NCI-H446 (cell line): Measurements from ENCODE around the gene KMT2E.
"Not testable (repeated sequence)": the region's sequence is repeated elsewhere in the genome, so short reads cannot be mapped to it uniquely, and the experiment has no call there.

Experiments used
- DNase-seq, 2 experiments: peaks; one replicate each; lab custom pipeline; 2025; lab: John Stamatoyannopoulos, UW

The KMT2E gene

DNA sequence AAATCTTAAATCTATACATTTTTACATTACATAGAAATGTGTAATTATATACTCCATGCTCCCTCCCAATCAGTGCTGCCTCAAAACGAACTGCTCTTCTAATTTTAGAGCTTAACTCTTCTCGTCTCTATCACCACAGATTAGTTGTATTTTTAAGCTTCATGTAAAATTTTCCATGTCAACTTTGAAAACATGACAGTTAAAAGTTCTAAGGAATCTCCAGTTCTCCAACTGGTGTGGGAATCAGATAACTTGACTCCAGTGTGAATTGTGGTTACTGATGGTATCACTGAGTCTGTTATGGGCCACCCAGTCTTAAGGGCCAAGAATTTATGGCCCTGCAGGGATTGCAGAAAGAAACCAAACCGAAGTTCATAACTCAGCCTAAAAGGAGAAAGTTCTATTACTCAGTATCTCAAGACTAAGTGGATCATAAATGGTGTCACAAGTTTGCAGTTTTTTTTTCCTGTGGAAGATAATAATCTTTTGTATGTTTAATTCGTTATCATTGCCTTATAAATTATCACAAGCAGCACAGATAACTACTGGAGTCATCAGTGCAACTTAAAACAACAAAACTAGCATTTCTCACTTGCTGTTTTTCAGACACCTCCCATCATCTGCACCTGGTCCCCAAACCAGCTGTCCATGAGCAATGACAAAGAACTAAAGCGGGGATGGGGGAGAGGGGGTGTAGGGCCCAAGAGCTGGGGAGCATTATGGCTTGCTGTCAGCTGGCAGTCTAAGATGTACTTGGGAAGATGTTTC lies 31.5 kb upstream of the KMT2E start:
- no peak for DNase-seq

DNA sequence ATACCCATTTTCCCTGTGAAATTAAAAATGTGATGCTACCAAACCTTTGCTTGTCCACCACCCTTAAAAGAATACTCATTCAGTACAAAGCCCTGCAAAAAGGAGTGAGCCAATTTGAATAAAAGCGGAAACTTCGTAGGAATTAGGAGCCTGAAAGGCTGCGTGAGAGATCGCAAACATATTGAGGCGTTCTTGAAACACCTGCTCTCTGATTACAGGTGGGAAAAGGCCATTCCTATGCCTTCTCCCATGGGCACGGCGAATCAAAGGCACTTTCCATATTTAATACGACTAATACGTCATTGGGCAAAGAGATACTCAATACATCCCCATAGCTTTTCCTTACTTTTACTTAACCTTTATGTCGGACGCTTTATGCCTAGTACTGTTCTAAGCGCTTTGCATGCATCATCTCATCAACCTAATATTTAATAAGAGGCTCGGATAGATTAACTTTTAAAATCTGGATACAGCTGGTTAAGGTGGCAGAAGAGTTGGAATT lies 30.9 kb upstream of the KMT2E start:
- no peak for DNase-seq

DNA sequence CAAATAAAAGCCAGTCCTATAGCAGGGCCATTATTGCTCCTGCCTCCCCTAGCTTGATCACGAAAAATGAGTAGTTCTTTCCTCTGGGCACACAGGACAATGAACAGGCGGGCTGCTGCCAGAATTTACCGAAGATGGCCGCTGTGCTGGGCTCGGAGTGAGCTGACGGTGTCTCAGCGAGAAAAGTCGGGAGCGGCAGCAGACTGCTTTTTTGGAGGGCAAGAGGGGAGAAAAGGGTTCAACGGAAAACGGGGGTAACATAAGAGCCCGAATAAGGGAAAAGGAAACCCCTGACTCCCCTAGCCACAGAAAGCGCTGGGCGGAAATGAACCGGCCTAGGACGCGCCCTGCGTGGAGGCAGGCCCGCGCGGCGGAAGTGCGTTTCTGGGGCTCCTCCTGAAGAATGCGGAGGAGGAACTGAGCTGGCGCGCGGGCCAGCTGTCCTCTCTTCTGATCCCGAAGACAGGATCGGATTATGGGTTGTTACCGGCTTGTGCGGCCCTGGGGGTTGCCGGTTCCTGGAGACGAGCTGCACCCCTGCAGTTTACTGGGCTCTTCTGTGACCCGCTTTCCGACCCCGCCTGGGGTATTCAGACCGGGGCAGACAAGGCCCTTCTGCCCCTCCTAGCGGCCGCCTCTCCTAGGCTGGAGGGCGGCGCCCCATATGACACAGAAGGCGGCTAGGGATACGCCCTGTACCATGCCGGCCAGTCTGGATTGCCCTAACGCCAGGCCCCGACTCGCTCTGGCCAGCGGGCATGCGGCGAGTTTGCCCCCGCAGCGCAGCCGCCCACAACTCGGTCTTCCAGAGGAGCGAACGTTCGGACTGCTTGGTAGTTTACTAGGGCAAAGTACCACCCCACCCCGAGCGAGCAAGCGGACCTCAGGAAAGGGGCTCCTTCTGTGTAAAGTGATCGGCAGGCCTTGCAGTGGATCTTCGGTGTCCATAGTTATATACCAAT lies 30.1 kb upstream of the KMT2E start:
- peak; percentile 70 to 73 for DNase-seq

DNA sequence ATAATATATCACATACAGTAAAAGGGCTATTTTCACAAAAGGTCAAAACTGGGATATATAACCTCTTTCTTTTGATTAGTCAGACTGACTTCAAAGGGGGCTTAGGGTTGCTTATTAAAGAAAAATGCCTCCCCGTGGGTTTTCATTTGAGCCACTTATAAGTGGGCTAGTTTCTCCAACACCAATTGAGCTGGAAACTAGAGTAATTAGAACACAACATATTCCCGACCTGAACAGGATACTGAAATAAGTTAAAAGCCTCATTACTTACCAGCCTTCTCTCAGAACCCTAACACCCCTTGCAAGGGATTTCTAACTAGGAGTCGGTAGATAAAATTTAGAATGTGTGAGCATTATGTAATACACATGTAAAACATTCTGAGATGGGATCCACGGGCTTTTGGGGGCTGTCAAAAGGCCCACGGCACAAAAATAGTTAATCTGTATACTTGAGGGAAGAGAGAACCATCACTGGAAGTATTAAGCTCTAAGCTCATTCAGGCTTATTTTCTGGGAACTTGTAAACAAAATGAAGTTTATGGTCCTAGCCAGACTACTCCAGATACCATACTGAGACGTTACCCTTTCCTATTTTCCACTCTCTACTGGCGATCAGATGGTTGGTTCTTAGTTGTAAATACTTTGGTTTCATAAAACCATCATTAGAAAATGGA lies 29.3 kb upstream of the KMT2E start:
- DNase-seq = no peak

DNA sequence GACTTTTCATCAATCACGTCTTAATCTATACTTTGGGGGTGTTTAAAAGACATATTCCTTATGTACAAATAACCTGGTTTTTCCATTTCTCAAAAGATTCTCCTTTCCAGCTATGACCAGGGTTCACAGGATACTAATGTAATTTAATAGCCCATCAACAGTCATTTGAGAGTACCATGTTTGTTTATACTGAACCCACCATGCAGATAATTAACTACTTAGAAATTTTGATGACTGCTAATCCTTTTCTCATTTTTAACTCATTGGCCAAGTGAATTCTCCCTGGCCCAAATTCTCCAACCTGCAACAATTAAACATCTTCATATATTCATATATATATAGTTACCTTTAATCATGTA lies 28.8 kb upstream of the KMT2E start:
- DNase-seq = no peak

DNA sequence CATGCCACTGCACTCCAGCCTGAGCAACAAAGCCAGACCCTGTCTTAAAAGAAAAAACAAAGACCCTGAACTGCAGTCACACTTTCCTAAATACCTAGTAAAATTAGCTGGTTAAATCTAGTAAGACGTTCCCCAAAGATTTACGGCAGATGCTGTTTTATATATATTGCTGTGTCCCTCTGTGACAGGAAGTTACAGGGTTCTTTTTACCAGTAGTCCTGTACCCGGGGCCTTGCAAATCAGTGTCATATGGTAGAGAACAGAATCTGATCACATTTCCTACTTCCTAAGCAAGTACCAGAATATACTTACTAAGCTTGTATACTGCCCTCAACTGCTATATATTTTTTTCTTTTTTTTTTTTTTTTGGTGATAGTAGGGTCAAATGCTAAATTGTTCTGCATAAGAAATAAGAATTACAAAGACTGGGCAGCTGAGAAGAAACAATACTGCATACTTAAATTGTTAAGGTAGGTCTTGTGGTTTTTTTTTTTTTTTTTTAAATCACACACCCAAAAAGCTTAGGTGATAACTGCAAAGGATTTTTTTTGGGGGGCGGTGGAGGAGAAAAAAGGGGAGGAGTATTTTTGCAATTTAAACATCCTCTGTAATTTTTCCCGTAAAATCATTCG lies 27.3 kb upstream of the KMT2E start:
- DNase-seq = no peak

DNA sequence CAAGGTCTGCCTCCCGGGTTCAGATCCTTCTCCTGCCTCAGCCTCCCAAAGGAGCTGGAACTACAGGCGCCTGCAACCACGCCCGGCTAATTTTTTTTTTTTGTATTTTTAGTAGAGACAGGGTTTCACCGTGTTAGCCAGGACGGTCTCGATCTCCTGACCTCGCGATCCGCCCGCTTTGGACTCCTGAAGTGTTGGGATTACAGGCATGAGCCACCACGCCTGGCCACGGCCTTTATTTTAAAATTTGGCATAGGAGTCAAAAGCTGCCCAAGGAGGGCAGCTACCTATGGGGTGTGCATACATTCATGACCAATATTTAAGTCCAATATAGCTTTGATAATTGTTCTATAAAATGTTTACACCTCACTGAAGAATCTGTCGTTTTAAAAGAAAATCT lies 26.6 kb upstream of the KMT2E start:
- not testable (repeated sequence) for DNase-seq

DNA sequence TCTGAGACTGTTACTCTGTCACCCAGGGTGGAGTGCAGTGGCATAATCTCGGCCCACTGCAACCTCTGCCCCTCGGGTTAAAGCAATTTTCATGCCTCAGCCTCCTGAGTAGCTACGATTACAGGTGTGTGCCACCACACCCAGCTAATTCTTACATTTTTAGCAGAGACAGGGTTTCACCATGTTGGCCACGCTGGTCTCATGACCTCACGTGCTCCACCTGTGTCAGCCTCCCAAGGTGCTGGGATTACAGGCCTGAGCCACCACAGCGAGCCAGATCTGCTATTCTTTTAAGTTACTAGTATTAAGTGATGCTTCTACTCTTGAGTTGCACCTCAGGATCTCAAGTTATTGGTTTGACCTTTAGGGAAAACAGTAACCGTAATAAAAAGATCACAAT lies 23.0 kb upstream of the KMT2E start:
- no peak for DNase-seq

DNA sequence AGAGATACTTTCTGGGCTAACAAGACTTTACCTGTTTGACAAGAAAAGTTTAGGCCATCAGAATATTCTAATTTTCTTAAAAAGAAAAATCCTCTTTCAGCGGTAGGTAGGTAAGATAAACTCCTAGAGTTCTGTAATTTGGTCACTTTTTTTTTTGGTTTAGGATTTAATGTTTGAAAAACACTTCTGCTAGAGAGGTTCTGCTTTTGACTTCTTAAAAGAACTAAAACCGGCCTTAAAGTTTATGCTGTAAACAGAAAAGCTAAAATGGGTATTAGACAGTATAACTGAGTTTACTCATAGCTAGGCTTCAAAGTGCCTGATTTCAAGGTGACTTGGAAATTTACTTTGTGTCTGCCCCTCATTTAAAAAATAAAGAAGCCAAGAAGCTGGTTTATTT lies 21.7 kb upstream of the KMT2E start:
- DNase-seq = no peak

DNA sequence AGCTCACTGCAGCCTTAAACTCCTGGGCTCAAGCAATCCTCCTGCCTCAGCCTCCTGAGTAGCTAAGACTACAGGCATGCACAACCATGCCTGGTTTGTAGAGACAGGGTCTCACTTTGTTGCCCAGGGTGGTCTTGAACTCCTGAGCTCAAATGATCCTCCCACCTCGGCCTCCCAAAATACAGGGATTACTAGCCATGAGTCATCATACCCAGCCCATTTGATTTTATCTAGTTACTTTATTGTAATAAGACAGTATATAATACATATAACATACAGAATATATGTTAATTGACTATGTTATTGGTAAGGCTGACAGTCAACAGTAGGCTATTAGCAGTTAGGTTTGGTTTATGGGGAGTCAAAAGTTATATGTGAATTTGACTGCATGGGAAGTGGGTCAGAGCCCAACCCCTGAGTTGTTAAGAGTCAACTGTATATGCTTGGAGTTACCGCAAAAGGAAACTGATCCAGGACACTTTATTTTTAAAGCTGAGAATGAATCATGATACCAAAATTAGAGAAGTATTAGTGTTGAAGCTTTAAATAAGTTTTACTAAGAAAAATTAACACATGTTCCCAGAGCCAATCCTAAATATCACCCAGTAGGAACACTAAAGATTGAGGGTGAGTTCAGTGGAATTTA lies 20.7 kb upstream of the KMT2E start:
- DNase-seq = no peak

DNA sequence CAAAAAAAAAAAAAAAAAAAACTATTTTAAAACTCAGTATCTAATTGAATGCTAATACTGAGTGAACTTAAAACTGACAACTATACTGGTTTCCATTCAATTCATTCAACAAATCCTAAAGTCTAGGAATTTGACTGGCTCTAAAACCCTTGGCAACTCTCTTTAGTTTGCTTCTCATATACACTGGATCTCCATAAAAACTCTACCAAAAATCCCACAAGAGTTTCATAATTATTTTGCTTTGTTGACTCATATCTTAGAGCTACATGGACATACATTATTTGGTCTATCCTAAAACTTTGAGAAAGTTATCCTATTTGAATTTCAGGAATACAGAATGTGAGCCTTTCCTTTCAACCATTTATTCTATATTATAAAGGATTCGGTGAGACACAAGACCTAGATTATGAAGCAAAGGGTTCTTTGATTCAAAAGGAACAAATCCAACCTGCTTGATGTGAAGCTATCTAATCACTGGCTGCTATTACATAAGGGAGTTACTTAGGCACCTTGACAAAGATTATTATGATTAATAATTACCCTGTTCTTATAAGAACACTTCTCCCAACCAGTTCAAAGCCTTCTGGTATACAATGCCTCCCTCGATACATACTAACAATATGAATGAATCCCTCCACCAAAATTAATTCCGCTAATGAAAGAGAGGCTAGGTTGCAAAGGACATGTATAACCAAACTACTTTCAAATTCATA lies 15.8 kb upstream of the KMT2E start:
- no peak for DNase-seq

DNA sequence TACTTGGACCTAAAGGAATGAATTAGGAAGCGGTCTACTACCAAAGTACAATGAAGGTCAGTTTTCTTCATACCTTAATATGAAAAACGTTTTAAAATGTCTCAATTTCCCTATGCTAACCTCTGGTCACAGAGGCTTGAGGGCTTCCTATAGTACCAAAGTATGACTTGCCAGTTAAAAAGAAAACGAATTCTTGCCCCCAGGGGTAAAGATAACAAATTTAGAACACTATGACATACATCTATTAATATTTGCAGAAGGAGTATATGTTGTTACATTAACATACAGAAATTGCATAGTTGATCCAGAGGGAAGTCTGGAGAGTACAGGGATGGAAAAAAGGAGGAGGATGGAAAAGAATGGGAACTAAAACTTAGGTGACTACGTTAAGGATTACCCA lies 13.8 kb upstream of the KMT2E start:
- DNase-seq = no peak

DNA sequence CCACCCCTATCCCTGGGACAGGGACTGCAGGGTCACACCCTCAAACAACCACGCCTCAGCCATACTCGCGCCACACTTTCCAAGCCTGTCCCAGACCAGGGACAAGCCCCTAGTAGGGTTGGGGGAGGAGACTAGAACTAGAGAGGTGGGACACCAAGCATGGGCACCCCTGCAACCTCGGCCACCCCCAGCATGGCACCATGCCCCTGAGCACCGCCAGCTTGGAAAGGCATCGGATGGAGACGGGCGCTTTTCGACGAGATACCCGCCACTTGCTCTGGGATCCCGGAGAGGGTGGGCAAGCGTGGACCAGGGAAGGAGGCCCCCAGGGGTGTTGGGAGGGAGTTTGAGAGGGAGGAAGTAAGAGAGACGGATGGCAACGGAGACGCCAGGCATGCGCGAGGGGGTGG lies 13.1 kb upstream of the KMT2E start:
- DNase-seq = no peak

DNA sequence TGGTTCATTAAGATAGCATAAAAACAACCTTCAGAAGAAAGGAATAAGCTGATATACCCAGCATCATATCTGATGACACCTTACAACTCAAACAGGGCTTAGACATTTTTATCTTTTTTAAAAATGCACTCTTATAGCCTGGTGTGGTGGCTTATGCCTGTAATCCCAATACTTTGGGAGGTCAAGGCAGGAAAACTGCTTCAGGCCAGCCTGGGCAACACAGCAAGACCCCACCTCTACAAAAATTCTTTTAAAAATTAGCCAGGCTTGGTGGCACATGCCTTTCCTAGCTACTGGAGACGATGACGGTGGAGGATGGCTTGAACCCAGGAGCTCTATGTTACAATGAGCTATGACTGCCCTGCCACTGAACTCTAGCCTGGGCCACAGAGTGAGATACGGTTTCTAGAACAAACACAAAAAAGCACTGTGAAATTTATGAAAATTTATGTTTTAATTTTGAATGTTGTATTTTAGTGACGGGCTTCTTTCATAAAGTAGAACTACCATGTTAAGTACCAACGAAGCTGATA lies 12.3 kb upstream of the KMT2E start:
- no peak for DNase-seq

DNA sequence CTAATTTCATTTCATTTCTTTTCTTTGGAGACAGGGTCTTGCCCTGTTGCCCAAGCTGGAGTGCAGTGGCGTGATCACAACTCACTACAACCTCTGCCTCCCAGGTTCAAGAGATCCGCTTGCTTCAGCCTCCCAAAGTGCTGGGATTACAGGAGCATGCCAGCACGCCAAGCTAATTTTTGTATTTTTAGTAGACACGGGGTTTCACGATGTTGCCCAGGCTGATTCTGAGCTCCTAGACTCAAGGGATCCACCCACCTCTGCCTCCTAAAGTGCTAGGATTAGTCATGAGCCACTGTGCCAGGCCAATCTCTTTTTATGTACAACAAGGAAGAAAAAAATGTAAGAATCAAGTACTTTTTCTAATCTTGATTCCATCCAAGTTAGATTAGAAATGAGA lies 10.7 kb upstream of the KMT2E start:
- DNase-seq = peak in 1 of 2 experiments; percentile 26

DNA sequence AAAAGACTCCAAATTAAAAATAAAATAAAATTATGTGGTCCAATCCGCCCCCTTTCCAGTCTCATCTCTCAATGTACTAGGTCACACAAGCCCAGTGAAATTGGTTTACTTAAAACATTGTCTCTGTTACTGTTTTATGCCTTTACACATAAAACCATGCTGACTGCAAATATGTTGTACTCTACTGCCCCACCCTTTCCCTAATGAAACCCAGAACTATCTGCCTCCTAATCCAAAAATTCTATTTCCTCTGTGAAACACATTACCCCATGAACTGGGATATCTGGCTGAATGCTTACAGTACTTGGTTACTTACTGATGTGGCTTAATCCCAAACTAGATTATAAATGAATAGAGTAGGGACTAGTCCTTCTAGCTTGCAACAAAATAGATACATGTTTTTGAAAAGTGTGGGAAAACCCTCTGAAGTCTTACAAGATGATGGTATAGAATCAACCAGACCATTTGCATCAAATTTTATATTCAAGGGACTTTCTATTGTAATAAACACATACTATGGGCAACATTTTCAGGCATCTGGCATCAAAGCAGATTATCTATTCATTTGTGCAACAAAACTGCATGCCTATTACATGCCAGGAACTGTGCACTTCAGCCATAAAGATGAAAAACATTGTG lies 10.0 kb upstream of the KMT2E start:
- DNase-seq = no peak

DNA sequence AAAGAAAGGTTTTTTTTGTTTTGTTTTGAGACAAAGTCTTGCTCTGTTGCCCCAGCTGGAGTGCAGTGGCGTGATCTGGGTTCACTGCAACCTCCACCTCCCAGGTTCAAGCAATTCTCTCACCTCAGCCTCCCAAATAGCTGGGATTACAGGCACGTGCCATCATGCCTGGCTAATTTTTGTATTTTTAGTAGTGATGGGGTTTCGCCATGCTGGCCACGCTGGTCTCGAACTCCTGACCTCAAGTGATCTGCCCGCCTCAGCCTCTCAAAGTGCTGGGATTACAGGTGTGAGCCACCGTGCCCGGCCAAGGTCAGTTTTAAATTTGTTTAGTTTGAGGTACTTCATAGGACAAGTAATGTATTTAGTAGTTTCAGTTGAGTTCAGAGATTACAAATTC lies 9.0 kb upstream of the KMT2E start:
- DNase-seq = not testable (repeated sequence)

DNA sequence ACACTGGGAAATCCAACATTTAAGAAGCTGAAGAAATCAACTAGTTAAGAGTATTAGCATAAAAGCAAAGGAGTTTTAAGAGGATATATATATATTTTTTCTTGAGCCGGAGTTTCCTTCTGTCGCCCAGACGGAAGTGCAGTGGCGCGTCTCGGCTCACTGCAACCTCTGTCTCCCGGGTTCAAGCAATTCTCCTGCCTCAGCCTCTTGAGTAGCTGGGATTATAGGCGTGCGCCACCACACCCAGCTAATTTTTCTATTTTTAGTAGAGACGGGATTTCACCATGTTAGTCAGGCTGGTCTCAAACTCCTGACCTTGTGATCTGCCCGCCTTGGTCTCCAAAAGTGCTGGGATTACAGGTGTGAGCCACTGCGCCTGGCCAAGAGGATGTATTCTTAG lies 8.5 kb upstream of the KMT2E start:
- DNase-seq = not testable (repeated sequence)

DNA sequence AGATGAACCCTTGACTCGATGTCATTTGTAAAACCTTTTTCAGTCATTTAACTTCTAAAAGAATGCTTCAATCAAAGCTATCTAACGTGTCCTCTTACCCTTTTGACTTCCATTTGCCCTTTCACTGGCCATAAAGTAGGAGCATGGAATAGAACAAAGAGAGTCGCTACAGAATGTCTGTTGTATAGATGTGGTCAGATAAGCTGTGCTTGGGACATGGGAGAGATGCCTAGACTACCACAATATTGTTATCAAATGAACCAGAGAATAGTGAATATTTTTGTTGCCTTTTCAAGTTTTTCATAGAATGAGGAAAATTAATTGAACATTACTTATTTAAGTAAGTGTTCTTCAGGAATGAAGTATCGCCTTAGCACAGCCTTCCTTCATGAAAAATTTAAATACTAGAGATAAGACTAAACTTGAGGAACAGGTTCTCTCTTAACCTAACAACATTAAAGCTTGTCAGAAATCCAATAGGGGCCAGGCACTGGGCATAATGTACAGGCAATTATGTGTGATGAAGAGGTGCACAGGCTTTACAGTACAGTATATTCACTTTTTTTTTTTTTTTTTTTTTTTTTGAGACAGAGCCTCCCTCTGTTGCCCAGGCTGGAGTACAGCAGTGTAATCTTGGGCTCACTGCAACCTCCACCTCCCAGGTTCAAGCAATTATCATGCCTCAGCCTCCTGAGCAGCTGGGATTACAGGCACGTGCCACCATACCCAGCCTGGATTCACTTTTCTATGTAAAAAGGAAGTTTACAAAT lies 7.5 kb upstream of the KMT2E start:
- DNase-seq = no peak
